GM19468 (cell line): ENCODE data around the gene AFF3.
"Not testable (repeated sequence)": the region's sequence is repeated elsewhere in the genome, so short reads cannot be mapped to it uniquely, and the experiment has no call there.

Experiments used
- ATAC-seq: cut with Tn5 transposase; IDR thresholded peaks from one replicate; pipeline ENCODE4 v1.9.1; 2021; ENCODE audit warnings: mild to moderate bottlenecking, moderate library complexity, moderate number of reproducible peaks; ENCODE audit not compliant: unreplicated experiment; ENCODE audit errors: extremely low read depth

AFF3 gene

GRCh38 chr2:100108648-100109020 lies 33.8 kb downstream of the AFF3 start:
- not testable (repeated sequence) for ATAC-seq

GRCh38 chr2:100107906-100108647 lies 34.3 kb downstream of the AFF3 start:
- no peak for ATAC-seq

GRCh38 chr2:100107440-100107839 lies 35.0 kb downstream of the AFF3 start:
- no peak for ATAC-seq

GRCh38 chr2:100106460-100106859 lies 35.9 kb downstream of the AFF3 start:
- no peak for ATAC-seq

- ATAC-seq, result no peak
These were observed 36.7 kb downstream of the AFF3 start for GRCh38 chr2:100105678-100106054.

GRCh38 chr2:100104718-100105677 lies 37.4 kb downstream of the AFF3 start:
- ATAC-seq, result no peak

- ATAC-seq, result not testable (repeated sequence)
These were observed 38.1 kb downstream of the AFF3 start for GRCh38 chr2:100104265-100104664.

- not testable (repeated sequence) for ATAC-seq
These were observed 38.7 kb downstream of the AFF3 start for GRCh38 chr2:100103527-100104252.

GRCh38 chr2:100102466-100103180 lies 39.8 kb downstream of the AFF3 start:
- not testable (repeated sequence) for ATAC-seq

GRCh38 chr2:100098855-100099254 lies 43.5 kb downstream of the AFF3 start:
- not testable (repeated sequence) for ATAC-seq

- ATAC-seq, result not testable (repeated sequence)
These were observed 44.6 kb downstream of the AFF3 start for GRCh38 chr2:100097611-100098294.

- not testable (repeated sequence) for ATAC-seq
These were observed 46.5 kb downstream of the AFF3 start for GRCh38 chr2:100095845-100096244.

- not testable (repeated sequence) for ATAC-seq
These were observed 50.6 kb downstream of the AFF3 start for GRCh38 chr2:100091807-100092206.

- not testable (repeated sequence) for ATAC-seq
These were observed 56.6 kb downstream of the AFF3 start for GRCh38 chr2:100085744-100086143.

GRCh38 chr2:100083421-100084216 lies 58.8 kb downstream of the AFF3 start:
- not testable (repeated sequence) for ATAC-seq

- ATAC-seq, result not testable (repeated sequence)
These were observed 60.0 kb downstream of the AFF3 start for GRCh38 chr2:100082302-100082978.

- ATAC-seq, result no peak
These were observed 64.5 kb downstream of the AFF3 start for GRCh38 chr2:100077935-100078334.

- no peak for ATAC-seq
These were observed 64.9 kb downstream of the AFF3 start for GRCh38 chr2:100077456-100077855.
